Breast epithelium (tissue), 4 donors: ENCODE data around the gene MSLN. TPM values are rescaled to one million over a fixed set of nuclear protein-coding genes. Genes with fewer than 3 reads are reported as not detected.
A peak's percentile ranks its signal among the peaks of the same experiment; 100 is the strongest.

Experiments used
- DNase-seq, 2 donors: peaks; one replicate each; pipeline ENCODE4 v3.0.0-alpha.2; 2019; ENCODE audit warnings: low spot score in 2 of 2
- H3K27ac ChIP-seq, 2 donors: fragments of 200-600 bp; sonication (generic) in 1 of 2; one replicate each; pipeline ENCODE4 v1.5.1; 2016 to 2019; ENCODE audit warnings: mild to moderate bottlenecking in 1 of 2
- H3K27me3 ChIP-seq, 2 donors: fragments of 200-600 bp; sonication (generic) in 1 of 2; one replicate each; pipeline versions ENCODE4 v1.5.1 to v1.6.0; 2017 to 2019; ENCODE audit warnings: control low read depth in 1 of 2, mild to moderate bottlenecking in 1 of 2
- H3K36me3 ChIP-seq: fragments of 200-600 bp; one replicate; pipeline ENCODE4 v1.5.1; 2019
- H3K4me1 ChIP-seq, 2 donors: fragments of 200-600 bp; sonication (generic); one replicate each; pipeline ENCODE4 v1.5.1; 2016 to 2019; ENCODE audit warnings: control low read depth in 1 of 2
- H3K4me3 ChIP-seq, 3 donors: fragments of 200-600 bp; sonication (generic); 1 replicate in 2 of 3; 2 replicates in 1 of 3; pipeline ENCODE4 v1.5.1; 2016 to 2019; ENCODE audit warnings: mild to moderate bottlenecking in 3 of 3, moderate library complexity in 2 of 3
- H3K9me3 ChIP-seq, 2 donors: fragments of 200-600 bp; sonication (generic) in 1 of 2; one replicate each; pipeline ENCODE4 v1.5.1; 2016 to 2019; ENCODE audit warnings: control low read depth in 1 of 2
- CTCF ChIP-seq, 3 donors: fragments of 450-650 bp; IDR thresholded peaks; one replicate each; pipeline ENCODE4 v1.5.1; 2016 to 2017; ENCODE audit warnings: antibody characterized with exemption in 3 of 3, mild to moderate bottlenecking in 3 of 3, moderate library complexity in 3 of 3
- POLR2A ChIP-seq: fragments of 450-650 bp; IDR thresholded peaks from one replicate; pipeline ENCODE4 v1.6.1; 2016; ENCODE audit warnings: antibody characterized with exemption, mild to moderate bottlenecking, moderate library complexity
- POLR2AphosphoS5 ChIP-seq, 3 donors: sonication (generic); formaldehyde crosslinking; IDR thresholded peaks; one replicate each; pipeline ENCODE4 v1.6.1; 2017; ENCODE audit warnings: antibody characterized with exemption in 3 of 3
- intact Hi-C: fragments of 100-400 bp; cut with DNase I; formaldehyde crosslinking; loops from one replicate; pipeline ENCODE4 v1.15.1; 2023; ENCODE audit warnings: low total_unique reads
- total RNA-seq, 3 donors: library from RNA; depleted of rRNA; stranded (reverse); fragments of >200 nt; gene quantifications; one replicate each; pipeline ENCODE4 v1.1.0, GENCODE V29; 2016

The MSLN gene
- total RNA-seq, 3 donors from 2014 or later = 49.2 TPM; not detected in 2

- TF ChIP-seq CTCF (IDR thresholded peaks at IDR 0.05) = no peak
- TF ChIP-seq POLR2AphosphoS5 (IDR thresholded peaks at IDR 0.05) = no peak
- intact Hi-C loops = no loop called here
- Histone ChIP-seq H3K4me3 (peak overlapping the region in 1 of 3 donors; percentile 96), H3K27me3 (peaks cover 12 to 30% of the 10 kb centered on the region in 2 donors), H3K9me3 (no peaks in the 10 kb centered on the region), H3K27ac (no peak overlapping the region), H3K36me3 (no peaks in the 10 kb centered on the region), H3K4me1 (peaks cover 0 to 11% of the 10 kb centered on the region in 2 donors)
- no peak for DNase-seq
Observed at GRCh38 chr16:714079-714478, 46.5 kb upstream of the MSLN start.

GRCh38 chr16:714558-715476 lies 45.7 kb upstream of the MSLN start, which contains the start of gene METRN:
METRN (plus strand) TSS chr16:715118; CDS start chr16:715290, 172 bp downstream.
- intact Hi-C loops = no loop called here
- Histone ChIP-seq H3K27me3 (peaks cover 8 to 23% of the 10 kb centered on the region in 2 donors), H3K9me3 (no peaks in the 10 kb centered on the region), H3K4me3 (peak within 1 kb of the TSS; percentile 65 to 96 (median 72)), H3K36me3 (no peaks in the 10 kb centered on the region), H3K27ac (no peak within 1 kb of the TSS), H3K4me1 (peaks cover under 1 to 12% of the 10 kb centered on the region in 2 donors)
- TF ChIP-seq POLR2A (no peak), POLR2AphosphoS5 (IDR thresholded peaks at IDR 0.05) (no peak)
- DNase-seq = peak; percentile 78 to 87

- H3K9me3 ChIP-seq = no peaks in the 10 kb centered on the region
- DNase-seq = no peak
- H3K4me1 ChIP-seq = peaks cover 8 to 17% of the 10 kb centered on the region in 2 donors
- no peaks in the 10 kb centered on the region for H3K36me3 ChIP-seq
- peaks cover 6 to 15% of the 10 kb centered on the region in 2 donors for H3K27me3 ChIP-seq
- H3K4me3 ChIP-seq = peak overlapping the region; percentile 65 to 96 (median 72)
- TF ChIP-seq CTCF (IDR thresholded peaks at IDR 0.05) (no peak), POLR2A (no peak), POLR2AphosphoS5 (IDR thresholded peaks at IDR 0.05) (no peak)
- no peak overlapping the region for H3K27ac ChIP-seq
- intact Hi-C loops = loop anchor here (2.0 kb wide), 1 partner anchor 69 kb away; no protein-coding TSS in a partner anchor
Observed at GRCh38 chr16:715477-716199, 44.9 kb upstream of the MSLN start.

GRCh38 chr16:716200-716568 lies 44.4 kb upstream of the MSLN start:
- Histone ChIP-seq H3K27me3 (peaks cover 3 to 9% of the 10 kb centered on the region in 2 donors), H3K4me1 (peaks cover 8 to 17% of the 10 kb centered on the region in 2 donors), H3K36me3 (no peaks in the 10 kb centered on the region), H3K4me3 (peak overlapping the region in 2 of 3 donors; percentile 72 to 96), H3K9me3 (no peaks in the 10 kb centered on the region), H3K27ac (no peak overlapping the region)
- TF ChIP-seq POLR2AphosphoS5 (IDR thresholded peaks at IDR 0.05) (no peak), POLR2A (no peak)
- intact Hi-C loops = loop anchor here (2.0 kb wide), 1 partner anchor 69 kb away; no protein-coding TSS in a partner anchor
- DNase-seq = peak in 1 of 2 donors; percentile 74

GRCh38 chr16:716768-717325 lies 43.7 kb upstream of the MSLN start:
- DNase-seq = no peak
- Histone ChIP-seq H3K4me1 (peaks cover 14 to 22% of the 10 kb centered on the region in 2 donors), H3K27me3 (peaks cover 0 to 3% of the 10 kb centered on the region in 2 donors), H3K27ac (no peak overlapping the region), H3K9me3 (no peaks in the 10 kb centered on the region), H3K4me3 (peak overlapping the region in 1 of 3 donors; percentile 96), H3K36me3 (no peaks in the 10 kb centered on the region)
- intact Hi-C loops = loop anchor here (2.0 kb wide), 1 partner anchor 68 kb away; no protein-coding TSS in a partner anchor
- TF ChIP-seq POLR2A = no peak
- TF ChIP-seq POLR2AphosphoS5 (IDR thresholded peaks at IDR 0.05) = no peak
- no peak for TF ChIP-seq CTCF (IDR thresholded peaks at IDR 0.05)
